ENCODE measurements around the gene DTNA.

GRCh38 chr18:34848695-34849094 lies 138.6 kb downstream of the DTNA start:
- TF ChIP-seq YY1 (IDR thresholded peaks at IDR 0.05; ENCODE audit: insufficient read depth, insufficient read length) (no peak), ZNF274 (IDR thresholded peaks at IDR 0.05; ENCODE audit: low read depth, low read length) (no peak)
